Lower leg skin (tissue), 3 donors: ENCODE results near the gene RPL37.

Experiments used
- POLR2A ChIP-seq, 2 donors: fragments of 450-650 bp; IDR thresholded peaks; one replicate each; pipeline ENCODE4 v1.6.1; 2016 to 2017; ENCODE audit warnings: antibody characterized with exemption in 2 of 2, mild to moderate bottlenecking in 1 of 2, moderate library complexity in 1 of 2
- TF ChIP-seq, protein P1 (sequence below), 3 donors: fragments of 450-650 bp; IDR thresholded peaks; one replicate each; pipeline ENCODE4 v1.5.1; 2016; ENCODE audit warnings: antibody characterized with exemption in 3 of 3, mild to moderate bottlenecking in 3 of 3, moderate library complexity in 2 of 3

DNA sequence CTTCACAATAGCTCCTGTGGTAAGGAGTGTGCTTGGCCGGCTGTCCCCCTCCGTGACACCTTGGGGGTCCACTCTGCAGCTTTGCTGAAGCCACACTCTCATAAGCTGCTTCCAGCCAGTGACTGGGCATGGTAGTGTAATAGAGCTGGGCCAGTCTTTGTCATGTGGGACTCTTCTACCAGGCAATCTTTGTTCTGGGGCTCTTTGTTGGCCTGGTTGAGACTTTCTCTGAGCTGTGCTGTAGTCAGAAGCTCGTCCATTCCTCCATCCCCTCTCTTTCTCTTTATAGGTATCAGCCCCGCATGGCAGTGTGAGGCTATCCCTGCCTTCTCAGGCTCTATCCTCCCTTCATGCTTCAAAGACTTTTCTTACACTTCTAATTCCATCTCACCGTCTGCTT lies 31.8 kb upstream of the RPL37 start:
- no peak for TF ChIP-seq POLR2A (IDR thresholded peaks at IDR 0.05)
- TF ChIP-seq, protein P1, sequence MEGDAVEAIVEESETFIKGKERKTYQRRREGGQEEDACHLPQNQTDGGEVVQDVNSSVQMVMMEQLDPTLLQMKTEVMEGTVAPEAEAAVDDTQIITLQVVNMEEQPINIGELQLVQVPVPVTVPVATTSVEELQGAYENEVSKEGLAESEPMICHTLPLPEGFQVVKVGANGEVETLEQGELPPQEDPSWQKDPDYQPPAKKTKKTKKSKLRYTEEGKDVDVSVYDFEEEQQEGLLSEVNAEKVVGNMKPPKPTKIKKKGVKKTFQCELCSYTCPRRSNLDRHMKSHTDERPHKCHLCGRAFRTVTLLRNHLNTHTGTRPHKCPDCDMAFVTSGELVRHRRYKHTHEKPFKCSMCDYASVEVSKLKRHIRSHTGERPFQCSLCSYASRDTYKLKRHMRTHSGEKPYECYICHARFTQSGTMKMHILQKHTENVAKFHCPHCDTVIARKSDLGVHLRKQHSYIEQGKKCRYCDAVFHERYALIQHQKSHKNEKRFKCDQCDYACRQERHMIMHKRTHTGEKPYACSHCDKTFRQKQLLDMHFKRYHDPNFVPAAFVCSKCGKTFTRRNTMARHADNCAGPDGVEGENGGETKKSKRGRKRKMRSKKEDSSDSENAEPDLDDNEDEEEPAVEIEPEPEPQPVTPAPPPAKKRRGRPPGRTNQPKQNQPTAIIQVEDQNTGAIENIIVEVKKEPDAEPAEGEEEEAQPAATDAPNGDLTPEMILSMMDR (IDR thresholded peaks at IDR 0.05) = no peak
